Naive thymus-derived CD4-positive, alpha-beta T cell (primary cell): ENCODE results near the gene PSAT1. TPM values are rescaled to one million over a fixed set of nuclear protein-coding genes. Genes with fewer than 3 reads are reported as not detected.

ENCODE experiments used
- ATAC-seq: fragments of 150-1000 bp; cut with Tn5 transposase; 2 replicates; pipeline ENCODE4 v1.10.0; 2021; ENCODE audit warnings: mild to moderate bottlenecking, moderate library complexity
- CTCF ChIA-PET: fragments of 350-600 bp; sonication (Branson Sonifier 250); formaldehyde crosslinking; loops from one replicate; lab custom pipeline; 2021; ENCODE audit warnings: antibody characterized with exemption; lab: Charles Lee
- POLR2A ChIA-PET: fragments of 350-600 bp; sonication (Branson Sonifier 250); formaldehyde crosslinking; loops from one replicate; lab custom pipeline; 2021; ENCODE audit warnings: antibody characterized with exemption, inconsistent platforms; lab: Charles Lee
- DNase-seq, 9 donors: peaks; one replicate each; pipeline versions ENCODE4 v3.0.0 to v3.0.0-alpha.2; 2020 to 2022; ENCODE audit warnings: mixed read lengths in 1 of 9
- H3K27ac ChIP-seq: one replicate; pipeline ENCODE4 v1.7.0; 2013; ENCODE audit warnings: mild to moderate bottlenecking, low read depth, low read length, moderate library complexity
- H3K27me3 ChIP-seq, 2 donors: one replicate each; pipeline ENCODE4 v1.7.0; 2013; ENCODE audit warnings: low read length in 2 of 2, mild to moderate bottlenecking in 2 of 2, moderate library complexity in 2 of 2; ENCODE audit not compliant: control insufficient read depth in 2 of 2, insufficient read depth in 2 of 2
- H3K36me3 ChIP-seq, 3 experiments: 1 replicate in 2 of 3; 2 replicates in 1 of 3; pipeline ENCODE4 v1.7.0; 2013; ENCODE audit warnings: low read length in 3 of 3, mild to moderate bottlenecking in 3 of 3, moderate library complexity in 1 of 3; ENCODE audit not compliant: insufficient read depth in 3 of 3, control insufficient read depth in 2 of 3
- H3K4me1 ChIP-seq, 2 donors: one replicate each; pipeline ENCODE4 v1.7.0; 2013; ENCODE audit warnings: low read length in 2 of 2, mild to moderate bottlenecking in 2 of 2, moderate library complexity in 1 of 2; ENCODE audit not compliant: control insufficient read depth in 2 of 2, insufficient read depth in 2 of 2
- H3K4me3 ChIP-seq: 2 replicates; pipeline ENCODE4 v1.7.0; 2013; ENCODE audit warnings: mild to moderate bottlenecking, low read length
- H3K9me3 ChIP-seq, 3 experiments: 1 replicate in 2 of 3; 2 replicates in 1 of 3; pipeline ENCODE4 v1.7.0; 2013; ENCODE audit warnings: low read length in 3 of 3; ENCODE audit not compliant: control insufficient read depth in 2 of 3
- H3K27ac Mint-ChIP-seq, 9 donors: one replicate each; pipeline ENCODE4 v1.8.0; 2020 to 2022; ENCODE audit warnings: mixed read lengths in 9 of 9, mild to moderate bottlenecking in 8 of 9, moderate library complexity in 5 of 9, inconsistent platforms in 2 of 9
- H3K27me3 Mint-ChIP-seq, 5 donors: one replicate each; pipeline ENCODE4 v1.8.0; 2021 to 2022; ENCODE audit warnings: mixed read lengths in 5 of 5, mild to moderate bottlenecking in 1 of 5
- H3K36me3 Mint-ChIP-seq, 5 donors: one replicate each; pipeline ENCODE4 v1.8.0; 2020 to 2022; ENCODE audit warnings: mixed read lengths in 5 of 5, mild to moderate bottlenecking in 3 of 5, inconsistent platforms in 1 of 5
- H3K4me1 Mint-ChIP-seq, 7 donors: one replicate each; pipeline ENCODE4 v1.8.0; 2020 to 2022; ENCODE audit warnings: mixed read lengths in 7 of 7, mild to moderate bottlenecking in 3 of 7, inconsistent platforms in 1 of 7
- H3K4me3 Mint-ChIP-seq, 10 donors: one replicate each; pipeline ENCODE4 v1.8.0; 2020 to 2022; ENCODE audit warnings: mild to moderate bottlenecking in 10 of 10, mixed read lengths in 10 of 10, moderate library complexity in 6 of 10, inconsistent platforms in 2 of 10
- H3K9me3 Mint-ChIP-seq, 11 donors: one replicate each; pipeline ENCODE4 v1.8.0; 2020 to 2022; ENCODE audit warnings: mixed read lengths in 11 of 11, mild to moderate bottlenecking in 4 of 11, inconsistent platforms in 1 of 11, moderate library complexity in 1 of 11
- intact Hi-C, 2 donors: fragments of 100-400 bp; cut with micrococcal nuclease; formaldehyde crosslinking; loops; one replicate each; pipeline ENCODE4 v1.15.1; 2023
- polyA plus RNA-seq, 2 donors: library from polyadenylated mRNA; unstranded; fragments of 300-500 nt; fragmentation: Illumina TruSeq; gene quantifications; one replicate each; pipeline ENCODE4 v1.2.3, GENCODE V29; 2021
- total RNA-seq, 6 experiments: library from RNA in 5 of 6; stranded (reverse) in 5 of 6; gene quantifications; 1 replicate in 5 of 6; 2 replicates in 1 of 6; pipeline ENCODE4 v1.2.3 and lab custom pipeline; 2021 to 2026

The PSAT1 gene
- total and polyA plus RNA-seq, 7 experiments from 2014 or later: 1.6 to 65.2 (median 10.3) TPM

DNA sequence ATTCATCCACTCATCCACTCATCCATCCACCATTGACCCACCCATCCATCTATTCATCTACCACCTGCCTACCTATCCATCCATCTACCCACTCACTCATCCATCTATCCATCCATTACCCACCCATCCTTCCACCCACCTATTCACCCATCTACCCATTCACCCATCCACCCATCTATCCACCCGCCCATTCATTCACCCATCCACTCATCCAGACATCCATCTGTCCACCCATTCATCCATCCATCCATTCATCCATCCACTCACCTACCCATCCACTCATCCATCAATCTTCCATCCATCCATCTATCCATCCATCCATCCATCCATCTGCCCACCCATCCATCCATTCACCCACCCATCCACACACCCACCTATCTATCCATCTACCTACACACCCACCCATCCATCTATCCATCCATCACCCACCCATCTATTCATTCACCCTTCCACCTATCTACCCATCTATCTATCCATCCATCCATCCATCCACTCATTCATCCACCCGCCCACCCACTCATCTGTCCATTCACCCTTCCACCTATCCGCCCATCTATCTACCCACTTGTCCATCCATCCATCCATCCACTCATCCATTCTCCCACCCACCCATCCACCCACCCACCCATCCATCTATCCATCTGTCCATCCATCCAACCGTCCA, 23.2 kb downstream of the PSAT1 start:
- no peaks in the 10 kb centered on the region for H3K4me1 ChIP-seq
- peaks cover 0 to 50% (median 0%) of the 10 kb centered on the region in 3 experiments for H3K36me3 ChIP-seq
- Mint-ChIP-seq H3K4me1 (peaks cover 0 to 5% (median 4%) of the 10 kb centered on the region in 7 donors), H3K36me3 (peaks cover 25 to 65% (median 55%) of the 10 kb centered on the region in 5 donors), H3K27me3 (no peaks in the 10 kb centered on the region), H3K4me3 (no peak overlapping the region), H3K27ac (no peak overlapping the region), H3K9me3 (peaks cover 0 to 6% (median 0%) of the 10 kb centered on the region in 11 donors)
- H3K9me3 ChIP-seq: no peaks in the 10 kb centered on the region
- no peaks in the 10 kb centered on the region for H3K27me3 ChIP-seq
- CTCF ChIA-PET: no interaction called here
- no peak overlapping the region for H3K4me3 ChIP-seq
- H3K27ac ChIP-seq: no peak overlapping the region
- no peak for DNase-seq
- POLR2A ChIA-PET: no interaction called here
- no peak for ATAC-seq
- intact Hi-C loops: no loop called here

DNA sequence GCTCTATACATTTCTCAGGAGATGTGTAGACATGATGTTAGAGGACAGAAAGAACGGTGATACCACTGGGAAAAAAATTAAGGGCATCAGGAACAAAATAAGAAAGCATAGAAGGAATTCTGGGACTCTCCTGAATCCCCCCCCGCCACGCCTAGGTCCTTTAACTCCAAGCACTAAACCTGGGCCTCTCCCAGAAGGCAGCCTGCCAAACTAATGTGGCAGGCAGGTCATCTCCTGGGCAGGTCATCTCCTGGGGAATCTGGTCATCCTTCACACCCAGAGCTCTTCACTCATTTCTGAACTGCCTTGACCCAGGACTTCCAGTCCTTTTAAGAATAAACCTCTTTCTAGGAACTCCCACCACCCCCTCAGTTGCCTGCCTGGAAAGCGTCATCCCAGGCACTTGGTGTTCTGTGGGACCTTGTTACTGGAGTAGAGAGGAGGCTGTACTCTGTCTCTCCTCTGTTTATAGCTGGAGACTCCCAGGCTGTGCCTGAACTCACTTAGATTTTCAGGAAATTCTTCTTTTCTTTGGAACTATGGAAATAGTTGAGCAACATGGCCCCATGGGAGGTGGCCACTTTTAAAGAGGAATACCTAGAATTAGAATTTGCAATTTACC, 24.1 kb downstream of the PSAT1 start:
- no peaks in the 10 kb centered on the region for H3K27me3 Mint-ChIP-seq
- CTCF ChIA-PET: no interaction called here
- no peaks in the 10 kb centered on the region for H3K27me3 ChIP-seq
- peaks cover 0 to 43% (median 0%) of the 10 kb centered on the region in 3 experiments for H3K36me3 ChIP-seq
- DNase-seq (no peak), ATAC-seq (no peak)
- peaks cover 0 to 14% (median 10%) of the 10 kb centered on the region in 7 donors for H3K4me1 Mint-ChIP-seq
- H3K4me3 ChIP-seq: no peak overlapping the region
- H3K27ac Mint-ChIP-seq: no peak overlapping the region
- POLR2A ChIA-PET: no interaction called here
- peaks cover 0 to 6% (median 0%) of the 10 kb centered on the region in 11 donors for H3K9me3 Mint-ChIP-seq
- no peak overlapping the region for H3K4me3 Mint-ChIP-seq
- H3K36me3 Mint-ChIP-seq: peaks cover 25 to 66% (median 61%) of the 10 kb centered on the region in 5 donors
- H3K9me3 ChIP-seq: no peaks in the 10 kb centered on the region
- intact Hi-C loops: no loop called here
- H3K4me1 ChIP-seq: no peaks in the 10 kb centered on the region
- no peak overlapping the region for H3K27ac ChIP-seq

- H3K27ac Mint-ChIP-seq: peak overlapping the region in 1 of 9 donors; percentile 51
- intact Hi-C loops: no loop called here
- H3K36me3 Mint-ChIP-seq: peaks cover 25 to 61% (median 59%) of the 10 kb centered on the region in 5 donors
Observed at GRCh38 chr9:78321505-78321904, 24.6 kb downstream of the PSAT1 start.

GRCh38 chr9:78324068-78324650, 27.2 kb downstream of the PSAT1 start:
- H3K4me1 Mint-ChIP-seq: peaks cover 0 to 14% (median 10%) of the 10 kb centered on the region in 7 donors
- H3K4me1 ChIP-seq: no peaks in the 10 kb centered on the region
- peaks cover 0 to 6% (median 0%) of the 10 kb centered on the region in 11 donors for H3K9me3 Mint-ChIP-seq
- no peak overlapping the region for H3K4me3 ChIP-seq
- H3K36me3 Mint-ChIP-seq: peaks cover 23 to 53% (median 50%) of the 10 kb centered on the region in 5 donors
- intact Hi-C loops: no loop called here
- ChIA-PET CTCF (no interaction called here), POLR2A (no interaction called here)
- H3K36me3 ChIP-seq: peaks cover 0 to 12% (median 0%) of the 10 kb centered on the region in 3 experiments
- H3K4me3 Mint-ChIP-seq: no peak overlapping the region
- H3K9me3 ChIP-seq: no peaks in the 10 kb centered on the region
- H3K27ac Mint-ChIP-seq: peak overlapping the region in 3 of 9 donors; percentile 34 to 45 (median 38)
- H3K27me3 Mint-ChIP-seq: no peaks in the 10 kb centered on the region
- no peaks in the 10 kb centered on the region for H3K27me3 ChIP-seq
- no peak for DNase-seq
- H3K27ac ChIP-seq: no peak overlapping the region
- no peak for ATAC-seq

More at GRCh38 chr9:78321505-78321904, 24.6 kb downstream of the PSAT1 start:
- peaks cover 0 to 6% (median 0%) of the 10 kb centered on the region in 11 donors for H3K9me3 Mint-ChIP-seq
- ATAC-seq: no peak
- H3K4me1 Mint-ChIP-seq: peaks cover 0 to 14% (median 10%) of the 10 kb centered on the region in 7 donors
- no peaks in the 10 kb centered on the region for H3K4me1 ChIP-seq
- no peak overlapping the region for H3K27ac ChIP-seq
- H3K27me3 Mint-ChIP-seq: no peaks in the 10 kb centered on the region
- CTCF ChIA-PET: no interaction called here
- no peaks in the 10 kb centered on the region for H3K9me3 ChIP-seq
- POLR2A ChIA-PET: no interaction called here
- no peaks in the 10 kb centered on the region for H3K27me3 ChIP-seq
- no peak overlapping the region for H3K4me3 ChIP-seq
- peaks cover 0 to 38% (median 0%) of the 10 kb centered on the region in 3 experiments for H3K36me3 ChIP-seq
- DNase-seq: no peak
- no peak overlapping the region for H3K4me3 Mint-ChIP-seq

- Histone ChIP-seq H3K27me3 (no peaks in the 10 kb centered on the region), H3K4me1 (no peaks in the 10 kb centered on the region), H3K4me3 (no peak overlapping the region), H3K27ac (no peak overlapping the region), H3K9me3 (no peaks in the 10 kb centered on the region), H3K36me3 (peaks cover 0 to 6% (median 0%) of the 10 kb centered on the region in 3 experiments)
- POLR2A ChIA-PET: no interaction called here
- Mint-ChIP-seq H3K4me3 (no peak overlapping the region), H3K27me3 (no peaks in the 10 kb centered on the region), H3K4me1 (peaks cover 0 to 14% (median 10%) of the 10 kb centered on the region in 7 donors), H3K36me3 (peaks cover 21 to 52% (median 50%) of the 10 kb centered on the region in 5 donors), H3K27ac (peak overlapping the region in 1 of 9 donors; percentile 45), H3K9me3 (peaks cover 0 to 5% (median 0%) of the 10 kb centered on the region in 11 donors)
- ATAC-seq: no peak
- CTCF ChIA-PET: no interaction called here
- intact Hi-C loops: no loop called here
- DNase-seq: no peak
Observed at GRCh38 chr9:78324682-78325081, 27.8 kb downstream of the PSAT1 start.

DNA sequence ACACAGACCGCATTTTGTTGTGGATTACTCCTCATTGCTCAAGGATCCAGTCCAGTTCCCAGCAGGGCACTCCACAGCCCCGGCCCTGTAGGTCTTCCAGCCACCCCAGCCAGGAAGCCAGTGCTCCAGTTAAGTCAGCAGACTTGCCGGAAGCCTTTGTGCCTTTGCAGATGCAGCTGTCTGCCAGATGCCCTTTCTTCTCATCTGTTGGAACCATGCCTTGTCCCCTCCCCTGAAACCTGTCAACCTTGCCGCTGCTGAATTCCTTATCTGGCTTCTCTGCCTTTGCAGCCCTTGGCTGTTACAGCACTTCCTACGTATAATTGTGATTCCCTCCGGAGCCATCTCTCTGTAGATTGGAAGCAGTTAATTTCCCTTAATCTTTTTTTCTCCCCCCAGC, 28.4 kb downstream of the PSAT1 start:
- peaks cover 16 to 49% (median 48%) of the 10 kb centered on the region in 5 donors for H3K36me3 Mint-ChIP-seq

More for the DNA sequence above, 28.4 kb downstream of the PSAT1 start:
- H3K27ac Mint-ChIP-seq: peak overlapping the region in 3 of 9 donors; percentile 34 to 81 (median 36)
- ChIA-PET POLR2A (no interaction called here), CTCF (no interaction called here)
- no peaks in the 10 kb centered on the region for H3K36me3 ChIP-seq
- peaks cover 0 to 14% (median 12%) of the 10 kb centered on the region in 7 donors for H3K4me1 Mint-ChIP-seq
- no peak overlapping the region for H3K27ac ChIP-seq
- no peaks in the 10 kb centered on the region for H3K4me1 ChIP-seq
- no peak overlapping the region for H3K4me3 ChIP-seq
- intact Hi-C loops: no loop called here
- ATAC-seq: no peak
- H3K27me3 ChIP-seq: no peaks in the 10 kb centered on the region
- H3K4me3 Mint-ChIP-seq: peak overlapping the region in 1 of 10 donors; percentile 60
- peaks cover 0 to 2% (median 0%) of the 10 kb centered on the region in 11 donors for H3K9me3 Mint-ChIP-seq
- H3K27me3 Mint-ChIP-seq: no peaks in the 10 kb centered on the region
- no peaks in the 10 kb centered on the region for H3K9me3 ChIP-seq
- peak in 2 of 9 donors; percentile 2 to 7 for DNase-seq
